Measurements from ENCODE around the gene FRYL.

DNA sequence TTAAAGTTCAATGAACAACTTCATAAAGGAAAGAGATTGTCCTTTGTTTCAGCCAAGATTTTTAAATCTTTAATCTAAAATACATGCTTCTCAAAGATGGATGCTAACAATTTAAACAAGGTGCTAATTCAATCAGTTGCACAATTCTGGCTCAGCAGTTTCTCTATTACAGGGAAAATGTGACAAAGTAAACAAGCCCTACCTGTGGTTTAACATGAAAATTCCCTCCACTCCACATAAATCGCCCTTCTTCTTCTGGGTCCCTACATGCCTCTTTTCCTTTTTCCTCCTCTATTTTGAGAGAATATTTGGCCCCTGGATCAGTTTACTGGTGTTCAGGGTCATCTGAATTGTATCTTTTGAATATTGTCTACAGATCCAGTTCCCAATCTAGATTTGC is 80.6 kb downstream of the FRYL start:
- TF ChIP-seq, protein P1, sequence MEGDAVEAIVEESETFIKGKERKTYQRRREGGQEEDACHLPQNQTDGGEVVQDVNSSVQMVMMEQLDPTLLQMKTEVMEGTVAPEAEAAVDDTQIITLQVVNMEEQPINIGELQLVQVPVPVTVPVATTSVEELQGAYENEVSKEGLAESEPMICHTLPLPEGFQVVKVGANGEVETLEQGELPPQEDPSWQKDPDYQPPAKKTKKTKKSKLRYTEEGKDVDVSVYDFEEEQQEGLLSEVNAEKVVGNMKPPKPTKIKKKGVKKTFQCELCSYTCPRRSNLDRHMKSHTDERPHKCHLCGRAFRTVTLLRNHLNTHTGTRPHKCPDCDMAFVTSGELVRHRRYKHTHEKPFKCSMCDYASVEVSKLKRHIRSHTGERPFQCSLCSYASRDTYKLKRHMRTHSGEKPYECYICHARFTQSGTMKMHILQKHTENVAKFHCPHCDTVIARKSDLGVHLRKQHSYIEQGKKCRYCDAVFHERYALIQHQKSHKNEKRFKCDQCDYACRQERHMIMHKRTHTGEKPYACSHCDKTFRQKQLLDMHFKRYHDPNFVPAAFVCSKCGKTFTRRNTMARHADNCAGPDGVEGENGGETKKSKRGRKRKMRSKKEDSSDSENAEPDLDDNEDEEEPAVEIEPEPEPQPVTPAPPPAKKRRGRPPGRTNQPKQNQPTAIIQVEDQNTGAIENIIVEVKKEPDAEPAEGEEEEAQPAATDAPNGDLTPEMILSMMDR (conservative IDR thresholded peaks at IDR 0.05; ENCODE audit: low read depth, low read length) = no peak
- TF ChIP-seq EZH2 (IDR thresholded peaks at IDR 0.05; ENCODE audit: borderline replicate concordance, low read depth, low read length, poor library complexity, severe bottlenecking) = no peak

All from A673 (cell line).